ENCODE data around the gene CDON.

Gene CDON

GRCh38 chr11:126054882-126055281 is 7.8 kb downstream of the CDON start:
- Histone ChIP-seq H3K4me3 (ENCODE audit: low read length) (no peak overlapping the region), H3K4me1 (ENCODE audit: control insufficient read depth, insufficient read depth, low read length) (no peaks in the 10 kb centered on the region), H3K36me3 (ENCODE audit: control insufficient read depth, insufficient read depth, low read length) (no peaks in the 10 kb centered on the region), H3K27me3 (ENCODE audit: control insufficient read depth, insufficient read depth, low read length) (peaks cover 4% of the 10 kb centered on the region), H3K9ac (ENCODE audit: low read length) (no peak overlapping the region), H3K9me3 (ENCODE audit: control insufficient read depth, low read length) (no peaks in the 10 kb centered on the region)

GRCh38 chr11:126054408-126054807 is 8.3 kb downstream of the CDON start:
- Histone ChIP-seq H3K9ac (ENCODE audit: low read length) (no peak overlapping the region), H3K27me3 (ENCODE audit: control insufficient read depth, insufficient read depth, low read length) (peaks cover 1% of the 10 kb centered on the region), H3K9me3 (ENCODE audit: control insufficient read depth, low read length) (no peaks in the 10 kb centered on the region), H3K36me3 (ENCODE audit: control insufficient read depth, insufficient read depth, low read length) (no peaks in the 10 kb centered on the region), H3K4me3 (ENCODE audit: low read length) (no peak overlapping the region), H3K4me1 (ENCODE audit: control insufficient read depth, insufficient read depth, low read length) (no peaks in the 10 kb centered on the region)

- no peaks in the 10 kb centered on the region for H3K27me3 ChIP-seq (ENCODE audit: control insufficient read depth, insufficient read depth, low read length)
- no peak overlapping the region for H3K4me3 ChIP-seq (ENCODE audit: low read length)
- no peaks in the 10 kb centered on the region for H3K36me3 ChIP-seq (ENCODE audit: control insufficient read depth, insufficient read depth, low read length)
- no peaks in the 10 kb centered on the region for H3K4me1 ChIP-seq (ENCODE audit: control insufficient read depth, insufficient read depth, low read length)
- H3K9ac ChIP-seq (ENCODE audit: low read length) = no peak overlapping the region
- H3K9me3 ChIP-seq (ENCODE audit: control insufficient read depth, low read length) = no peaks in the 10 kb centered on the region
Measured at GRCh38 chr11:126053415-126054286, 9.0 kb downstream of the CDON start.

- Histone ChIP-seq H3K4me1 (ENCODE audit: control insufficient read depth, insufficient read depth, low read length) (no peaks in the 10 kb centered on the region), H3K36me3 (ENCODE audit: control insufficient read depth, insufficient read depth, low read length) (no peaks in the 10 kb centered on the region), H3K4me3 (ENCODE audit: low read length) (no peak overlapping the region), H3K9me3 (ENCODE audit: control insufficient read depth, low read length) (no peaks in the 10 kb centered on the region), H3K27me3 (ENCODE audit: control insufficient read depth, insufficient read depth, low read length) (no peaks in the 10 kb centered on the region), H3K9ac (ENCODE audit: low read length) (no peak overlapping the region)
Measured at GRCh38 chr11:126051117-126051516, 11.5 kb downstream of the CDON start.

GRCh38 chr11:126049159-126049558 is 13.5 kb downstream of the CDON start:
- no peaks in the 10 kb centered on the region for H3K9me3 ChIP-seq (ENCODE audit: control insufficient read depth, low read length)
- no peak overlapping the region for H3K4me3 ChIP-seq (ENCODE audit: low read length)
- no peaks in the 10 kb centered on the region for H3K27me3 ChIP-seq (ENCODE audit: control insufficient read depth, insufficient read depth, low read length)
- no peaks in the 10 kb centered on the region for H3K36me3 ChIP-seq (ENCODE audit: control insufficient read depth, insufficient read depth, low read length)
- no peak overlapping the region for H3K9ac ChIP-seq (ENCODE audit: low read length)
- no peaks in the 10 kb centered on the region for H3K4me1 ChIP-seq (ENCODE audit: control insufficient read depth, insufficient read depth, low read length)

GRCh38 chr11:126048197-126048596 is 14.5 kb downstream of the CDON start:
- H3K9me3 ChIP-seq (ENCODE audit: control insufficient read depth, low read length) = no peaks in the 10 kb centered on the region
- no peaks in the 10 kb centered on the region for H3K27me3 ChIP-seq (ENCODE audit: control insufficient read depth, insufficient read depth, low read length)
- H3K4me1 ChIP-seq (ENCODE audit: control insufficient read depth, insufficient read depth, low read length) = no peaks in the 10 kb centered on the region
- no peak overlapping the region for H3K9ac ChIP-seq (ENCODE audit: low read length)
- no peaks in the 10 kb centered on the region for H3K36me3 ChIP-seq (ENCODE audit: control insufficient read depth, insufficient read depth, low read length)
- H3K4me3 ChIP-seq (ENCODE audit: low read length) = no peak overlapping the region

GRCh38 chr11:126046570-126047195 is 16.0 kb downstream of the CDON start:
- H3K9ac ChIP-seq (ENCODE audit: low read length) = no peak overlapping the region
- no peak overlapping the region for H3K4me3 ChIP-seq (ENCODE audit: low read length)
- H3K36me3 ChIP-seq (ENCODE audit: control insufficient read depth, insufficient read depth, low read length) = no peaks in the 10 kb centered on the region
- no peaks in the 10 kb centered on the region for H3K27me3 ChIP-seq (ENCODE audit: control insufficient read depth, insufficient read depth, low read length)
- no peaks in the 10 kb centered on the region for H3K9me3 ChIP-seq (ENCODE audit: control insufficient read depth, low read length)
- no peaks in the 10 kb centered on the region for H3K4me1 ChIP-seq (ENCODE audit: control insufficient read depth, insufficient read depth, low read length)

GRCh38 chr11:126039485-126040271 is 23.0 kb downstream of the CDON start:
- H3K9me3 ChIP-seq (ENCODE audit: control insufficient read depth, low read length) = no peaks in the 10 kb centered on the region
- H3K4me3 ChIP-seq (ENCODE audit: low read length) = no peak overlapping the region
- no peaks in the 10 kb centered on the region for H3K27me3 ChIP-seq (ENCODE audit: control insufficient read depth, insufficient read depth, low read length)
- no peaks in the 10 kb centered on the region for H3K36me3 ChIP-seq (ENCODE audit: control insufficient read depth, insufficient read depth, low read length)
- no peaks in the 10 kb centered on the region for H3K4me1 ChIP-seq (ENCODE audit: control insufficient read depth, insufficient read depth, low read length)
- H3K9ac ChIP-seq (ENCODE audit: low read length) = no peak overlapping the region

GRCh38 chr11:126035718-126036117 is 26.9 kb downstream of the CDON start:
- H3K27me3 ChIP-seq (ENCODE audit: control insufficient read depth, insufficient read depth, low read length) = peaks cover 6% of the 10 kb centered on the region
- H3K9me3 ChIP-seq (ENCODE audit: control insufficient read depth, low read length) = no peaks in the 10 kb centered on the region
- no peaks in the 10 kb centered on the region for H3K36me3 ChIP-seq (ENCODE audit: control insufficient read depth, insufficient read depth, low read length)
- no peak overlapping the region for H3K9ac ChIP-seq (ENCODE audit: low read length)
- H3K4me1 ChIP-seq (ENCODE audit: control insufficient read depth, insufficient read depth, low read length) = no peaks in the 10 kb centered on the region
- H3K4me3 ChIP-seq (ENCODE audit: low read length) = no peak overlapping the region

- no peaks in the 10 kb centered on the region for H3K4me1 ChIP-seq (ENCODE audit: control insufficient read depth, insufficient read depth, low read length)
- no peak overlapping the region for H3K9ac ChIP-seq (ENCODE audit: low read length)
- no peaks in the 10 kb centered on the region for H3K36me3 ChIP-seq (ENCODE audit: control insufficient read depth, insufficient read depth, low read length)
- H3K27me3 ChIP-seq (ENCODE audit: control insufficient read depth, insufficient read depth, low read length) = peaks cover 6% of the 10 kb centered on the region
- H3K9me3 ChIP-seq (ENCODE audit: control insufficient read depth, low read length) = no peaks in the 10 kb centered on the region
- no peak overlapping the region for H3K4me3 ChIP-seq (ENCODE audit: low read length)
Measured at GRCh38 chr11:126034933-126035425, 27.7 kb downstream of the CDON start.

- Histone ChIP-seq H3K4me1 (ENCODE audit: control insufficient read depth, insufficient read depth, low read length) (no peaks in the 10 kb centered on the region), H3K27me3 (ENCODE audit: control insufficient read depth, insufficient read depth, low read length) (peaks cover 6% of the 10 kb centered on the region)
Measured at GRCh38 chr11:126034039-126034932, 28.4 kb downstream of the CDON start.

More at GRCh38 chr11:126034039-126034932, 28.4 kb downstream of the CDON start:
- no peaks in the 10 kb centered on the region for H3K9me3 ChIP-seq (ENCODE audit: control insufficient read depth, low read length)
- H3K9ac ChIP-seq (ENCODE audit: low read length) = no peak overlapping the region
- H3K4me3 ChIP-seq (ENCODE audit: low read length) = no peak overlapping the region
- H3K36me3 ChIP-seq (ENCODE audit: control insufficient read depth, insufficient read depth, low read length) = no peaks in the 10 kb centered on the region
